HepG2 (cell line): Measurements from ENCODE around the gene CNTN4. TPM values are rescaled to one million over a fixed set of nuclear protein-coding genes. Genes with fewer than 3 reads are reported as not detected.

Source experiments
- ATAC-seq: fragments of 200-7000 bp; cut with Tn5 transposase; 3 replicates; pipeline ENCODE4 v1.9.1; 2020; ENCODE audit warnings: mild to moderate bottlenecking, moderate library complexity
- BruUV-seq: library from RNA; stranded (reverse); fragments of 400-500 nt; replicated peaks from 2 replicates; lab custom pipeline; 2021; lab: Mats Ljungman, UMichigan
- CTCF ChIA-PET: fragments of 300-600 bp; formaldehyde crosslinking; extraction: SDS; loops from one replicate; lab custom pipeline; 2021; ENCODE audit warnings: low total read pairs, inconsistent platforms, low intra/inter-chr PET ratio; lab: Yijun Ruan, JAX
- POLR2A ChIA-PET: fragments of 350-600 bp; sonication (Branson Sonifier 250); formaldehyde crosslinking; loops from one replicate; lab custom pipeline; 2020; ENCODE audit warnings: antibody characterized with exemption, inconsistent platforms; lab: Yijun Ruan, JAX
- DNase-seq: peaks from one replicate; pipeline ENCODE4 v3.0.0-alpha.2; 2015; ENCODE audit warnings: low spot score
- FAIRE-seq: peaks from 3 replicates; lab custom pipeline; 2011; peaks lifted over from hg19 to GRCh38; lab: Jason Lieb, UNC
- H2AFZ ChIP-seq: one replicate; pipeline ENCODE4 v1.6.1; 2011; ENCODE audit warnings: low read length, inconsistent platforms
- H3K27ac ChIP-seq: fragments of 300-600 bp; 3 replicates; pipeline ENCODE4 v1.8.0; 2011; ENCODE audit warnings: mixed run types, mild to moderate bottlenecking, mixed read lengths, low read length, inconsistent platforms; ENCODE audit not compliant: insufficient read depth; ENCODE audit errors: extremely low read length
- H3K27me3 ChIP-seq, 2 experiments: fragments of 200-600 bp in 1 of 2; 2 replicates in 1 of 2; 3 replicates in 1 of 2; pipeline versions ENCODE4 v1.6.0 to v1.8.0; 2011; ENCODE audit warnings: low read length in 2 of 2, mild to moderate bottlenecking in 2 of 2, moderate library complexity in 2 of 2, inconsistent platforms in 1 of 2; ENCODE audit not compliant: insufficient read depth in 2 of 2, control insufficient read depth in 1 of 2
- H3K36me3 ChIP-seq, 2 experiments: fragments of 200-600 bp in 1 of 2; replicated peaks in 1 of 2; 2 replicates in 1 of 2; 3 replicates in 1 of 2; pipeline versions ENCODE4 v1.5.1 to v1.8.0; 2011; ENCODE audit warnings: low read length in 2 of 2, inconsistent platforms in 1 of 2; ENCODE audit not compliant: insufficient read depth in 2 of 2, control insufficient read depth in 1 of 2
- H3K4me1 ChIP-seq: 2 replicates; pipeline ENCODE4 v1.5.1; 2012; ENCODE audit warnings: low read length, inconsistent platforms; ENCODE audit not compliant: insufficient read depth
- H3K4me2 ChIP-seq: 2 replicates; pipeline ENCODE4 v1.6.0; 2011; ENCODE audit warnings: low read depth, low read length, inconsistent platforms
- H3K4me3 ChIP-seq, 3 experiments: fragments of 200-600 bp in 1 of 3; sonication (generic), shearing (Covaris generic) in 1 of 3; replicated peaks in 1 of 3; 2 replicates each; pipeline ENCODE4 v1.5.1; 2011 to 2016; ENCODE audit warnings: low read length in 3 of 3, inconsistent platforms in 2 of 3, low read depth in 2 of 3, mild to moderate bottlenecking in 2 of 3, control low read depth in 1 of 3, mixed read lengths in 1 of 3; ENCODE audit not compliant: insufficient read depth in 1 of 3
- H3K79me2 ChIP-seq: one replicate; pipeline ENCODE4 v1.6.1; 2011; ENCODE audit warnings: low read length, inconsistent platforms; ENCODE audit not compliant: insufficient read depth
- H3K9ac ChIP-seq: 2 replicates; pipeline ENCODE4 v1.6.0; 2011; ENCODE audit warnings: mild to moderate bottlenecking, low read depth, low read length, inconsistent platforms; ENCODE audit not compliant: insufficient read depth
- H3K9me3 ChIP-seq: 2 replicates; pipeline ENCODE4 v1.5.1; 2012; ENCODE audit warnings: mild to moderate bottlenecking, low read length
- H4K20me1 ChIP-seq: 2 replicates; pipeline ENCODE4 v1.6.0; 2011; ENCODE audit warnings: inconsistent platforms, mild to moderate bottlenecking, low read length, moderate library complexity; ENCODE audit not compliant: insufficient read depth
- ARID3A ChIP-seq: IDR thresholded peaks from 2 replicates; pipeline ENCODE4 v1.6.1; 2012; ENCODE audit warnings: low read depth, low read length, improper control_type of control experiment
- CAMTA2 ChIP-seq: sonication (generic); formaldehyde crosslinking; IDR thresholded peaks from 2 replicates; pipeline ENCODE4 v1.4.0; 2020; ENCODE audit warnings: mild to moderate bottlenecking, missing genetic modification reagents, borderline replicate concordance
- CCAR2 ChIP-seq: fragments of 200-400 bp; formaldehyde crosslinking; optimal IDR thresholded peaks from 2 replicates; pipeline ENCODE3; 2018; ENCODE audit warnings: low read depth, mild to moderate bottlenecking, low read length, moderate library complexity
- CEBPZ ChIP-seq: IDR thresholded peaks from 2 replicates; pipeline ENCODE4 v1.6.1; 2012; ENCODE audit warnings: low read length, improper control_type of control experiment
- GMEB1 ChIP-seq: sonication (generic); formaldehyde crosslinking; IDR thresholded peaks from 2 replicates; pipeline ENCODE4 v1.5.1; 2020; ENCODE audit warnings: missing genetic modification reagents, mild to moderate bottlenecking, borderline replicate concordance
- GTF2F1 ChIP-seq: fragments of 150-350 bp; IDR thresholded peaks from 2 replicates; pipeline ENCODE4 v1.6.1; 2014; ENCODE audit warnings: low read length
- NCOR1 ChIP-seq: fragments of 200-600 bp; sonication (generic); IDR thresholded peaks from 2 replicates; pipeline ENCODE4 v1.7.0; 2017; ENCODE audit warnings: antibody characterized with exemption, low read length, borderline replicate concordance
- PHF21A ChIP-seq: sonication (generic); formaldehyde crosslinking; IDR thresholded peaks from 2 replicates; pipeline ENCODE4 v1.5.0; 2020; ENCODE audit warnings: mild to moderate bottlenecking, missing genetic modification reagents
- RCOR2 ChIP-seq: IDR thresholded peaks from 2 replicates; pipeline ENCODE4 v1.6.1; 2016; ENCODE audit warnings: missing biosample characterization, missing genetic modification reagents
- ZEB1 ChIP-seq: IDR thresholded peaks from 2 replicates; pipeline ENCODE4 v1.6.1; 2012; ENCODE audit warnings: mild to moderate bottlenecking, low read depth, inconsistent platforms; ENCODE audit not compliant: insufficient replicate concordance
- ZFX ChIP-seq: sonication (generic); formaldehyde crosslinking; IDR thresholded peaks from 2 replicates; pipeline ENCODE4 v1.4.0; 2020; ENCODE audit warnings: mild to moderate bottlenecking, low read depth, missing genetic modification reagents, moderate library complexity
- ZNF362 ChIP-seq: sonication (generic); formaldehyde crosslinking; IDR thresholded peaks from 2 replicates; pipeline ENCODE4 v1.4.0; 2020; ENCODE audit warnings: missing genetic modification reagents, mild to moderate bottlenecking, borderline replicate concordance
- ZNF644 ChIP-seq: IDR thresholded peaks from 2 replicates; pipeline ENCODE4 v1.6.1; 2016; ENCODE audit warnings: low read depth
- ZNF703 ChIP-seq: sonication (generic); formaldehyde crosslinking; IDR thresholded peaks from 2 replicates; pipeline ENCODE4 v1.5.1; 2020; ENCODE audit warnings: missing genetic modification reagents, mild to moderate bottlenecking, moderate library complexity, borderline replicate concordance
- ZNF724P ChIP-seq: sonication (generic); formaldehyde crosslinking; IDR thresholded peaks from 2 replicates; pipeline ENCODE4 v1.8.0; 2022; ENCODE audit warnings: missing genetic modification reagents, borderline replicate concordance
- WGBS: methylation state at CpG from one replicate; pipeline ENCODE4 v1.1.6; 2017; ENCODE audit warnings: low lambda C conversion rate; 5-methylcytosine and 5-hydroxymethylcytosine counted together
- in situ Hi-C: cut with HindIII; loops from 2 replicates; pipeline ENCODE4 v1.10.0; 2017; ENCODE audit warnings: low pct_unique_long_range_greater_than_20kb; ENCODE audit not compliant: extremely low pct_ligation_motif_present
- intact Hi-C: fragments of 100-400 bp; cut with micrococcal nuclease; formaldehyde crosslinking; loops from one replicate; pipeline ENCODE4 v1.10.0; 2022; ENCODE audit not compliant: unreplicated experiment
- polyA plus RNA-seq, 8 experiments: library from polyadenylated mRNA; depleted of rRNA in 3 of 8; stranded (reverse) in 7 of 8; unstranded in 1 of 8; fragments of >200 nt; fragmentation: Illumina TruSeq in 4 of 8; extraction: Trizol in 4 of 8; gene quantifications; 2 replicates each; pipeline versions ENCODE4 v1.2.1 to v1.2.3, GENCODE V29; 2011 to 2016; ENCODE audit warnings: low read depth in 4 of 8, missing spikeins in 1 of 8, mixed read lengths in 1 of 8; ENCODE audit not compliant: insufficient read depth in 1 of 8
- total RNA-seq, 5 experiments: library from RNA; depleted of rRNA; stranded (reverse); fragments of >200 nt; fragmentation: Illumina TruSeq; extraction: Trizol; gene quantifications; 2 replicates each; pipeline ENCODE4 v1.2.3, GENCODE V29; 2016; ENCODE audit warnings: low read depth in 1 of 5
- TF ChIP-seq, protein P1 (sequence below): sonication (generic); formaldehyde crosslinking; IDR thresholded peaks from 2 replicates; pipeline ENCODE4 v1.4.0; 2020; ENCODE audit warnings: low read depth, mild to moderate bottlenecking, missing genetic modification reagents

Gene CNTN4
- total and polyA plus RNA-seq, 2 of the 13 experiments (the other 11 are each of a cell fraction or from before 2014, with no cell fraction given): 0.01 to 0.13 TPM

- H3K36me3 ChIP-seq: no peaks in the 10 kb centered on the region
- no peaks in the 10 kb centered on the region for H3K9me3 ChIP-seq
- no peaks in the 10 kb centered on the region for H4K20me1 ChIP-seq
- CTCF ChIA-PET: no interaction called here
- no peaks in the 10 kb centered on the region; a peak in 1 of 5 replicates for H3K27me3 ChIP-seq
- WGBS: 0% methylated on average over 2 of the region's 2 CpGs
- in situ Hi-C loops (no loop called here), intact Hi-C loops (no loop called here)
- no peak for DNase-seq
- H3K4me3 ChIP-seq: no peak overlapping the region
- no peak overlapping the region for H2AFZ ChIP-seq
- no peak overlapping the region for H3K4me2 ChIP-seq
- no peak overlapping the region for H3K9ac ChIP-seq
- no peak overlapping the region for H3K27ac ChIP-seq
- no peaks in the 10 kb centered on the region for H3K4me1 ChIP-seq
- POLR2A ChIA-PET: no interaction called here
- no peak for FAIRE-seq
- BruUV-seq: no TSS peak
- no peak for ATAC-seq
- H3K79me2 ChIP-seq: no peaks in the 10 kb centered on the region
- TF ChIP-seq ARID3A (no peak), NCOR1 (no peak), CAMTA2 (CRISPR knock-in tag) (no peak), ZFX (CRISPR knock-in tag) (no peak), ZNF703 (CRISPR knock-in tag) (no peak), ZEB1 (no peak), ZNF362 (no peak), ZNF724P (CRISPR knock-in tag) (no peak), ZNF644 (no peak), GTF2F1 (no peak), CCAR2 (no peak), GMEB1 (CRISPR knock-in tag) (no peak), PHF21A (CRISPR knock-in tag) (no peak), RCOR2 (no peak), CEBPZ (no peak)
- TF ChIP-seq, protein P1, sequence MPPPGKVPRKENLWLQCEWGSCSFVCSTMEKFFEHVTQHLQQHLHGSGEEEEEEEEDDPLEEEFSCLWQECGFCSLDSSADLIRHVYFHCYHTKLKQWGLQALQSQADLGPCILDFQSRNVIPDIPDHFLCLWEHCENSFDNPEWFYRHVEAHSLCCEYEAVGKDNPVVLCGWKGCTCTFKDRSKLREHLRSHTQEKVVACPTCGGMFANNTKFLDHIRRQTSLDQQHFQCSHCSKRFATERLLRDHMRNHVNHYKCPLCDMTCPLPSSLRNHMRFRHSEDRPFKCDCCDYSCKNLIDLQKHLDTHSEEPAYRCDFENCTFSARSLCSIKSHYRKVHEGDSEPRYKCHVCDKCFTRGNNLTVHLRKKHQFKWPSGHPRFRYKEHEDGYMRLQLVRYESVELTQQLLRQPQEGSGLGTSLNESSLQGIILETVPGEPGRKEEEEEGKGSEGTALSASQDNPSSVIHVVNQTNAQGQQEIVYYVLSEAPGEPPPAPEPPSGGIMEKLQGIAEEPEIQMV (CRISPR knock-in tag): no peak
Measured at GRCh38 chr3:2992534-2992933, 893.9 kb downstream of the CNTN4 start.
